Neural crest cell (in vitro differentiated cells): ENCODE measurements around the gene NR3C1. TPM values are rescaled to one million over a fixed set of nuclear protein-coding genes. Genes with fewer than 3 reads are reported as not detected.

Source experiments
- DNase-seq: peaks from one replicate; pipeline ENCODE4 v3.0.0; 2021; ENCODE audit warnings: low read depth, mixed read lengths, low spot score
- H3K27ac Mint-ChIP-seq: one replicate; pipeline ENCODE4 v1.8.0; 2021; ENCODE audit warnings: mild to moderate bottlenecking, mixed read lengths; ENCODE audit not compliant: unreplicated experiment
- H3K27me3 Mint-ChIP-seq: 2 replicates; pipeline ENCODE4 v1.8.0; 2021; ENCODE audit warnings: low read depth, mild to moderate bottlenecking, mixed read lengths
- H3K36me3 Mint-ChIP-seq: 2 replicates; pipeline ENCODE4 v1.8.0; 2021; ENCODE audit warnings: low read depth, mild to moderate bottlenecking, mixed read lengths
- H3K4me1 Mint-ChIP-seq: 2 replicates; pipeline ENCODE4 v1.8.0; 2021; ENCODE audit warnings: mixed read lengths
- H3K4me3 Mint-ChIP-seq: one replicate; pipeline ENCODE4 v1.8.0; 2021; ENCODE audit warnings: mild to moderate bottlenecking, mixed read lengths
- H3K9me3 Mint-ChIP-seq: 2 replicates; pipeline ENCODE4 v1.8.0; 2021; ENCODE audit warnings: mixed read lengths
- CTCF ChIP-seq: fragments of 200-600 bp; sonication (generic); conservative IDR thresholded peaks from 2 replicates; pipeline ENCODE4 v1.5.0; 2021; ENCODE audit warnings: antibody characterized with exemption, mild to moderate bottlenecking
- total RNA-seq: library from RNA; stranded (reverse); gene quantifications from 2 replicates; pipeline ENCODE4 v1.2.1, GENCODE V29; 2021

The NR3C1 gene
- total RNA-seq, 1 donor from 2014 or later, result 1.8 TPM

GRCh38 chr5:143431789-143432188, 28.3 kb upstream of the NR3C1 start:
- Mint-ChIP-seq H3K9me3 (no peaks in the 10 kb centered on the region), H3K27me3 (no peaks in the 10 kb centered on the region), H3K4me3 (no peak overlapping the region), H3K4me1 (peaks cover 9% of the 10 kb centered on the region), H3K36me3 (no peaks in the 10 kb centered on the region), H3K27ac (peak overlapping the region; percentile 52)
- no peak for TF ChIP-seq CTCF
- DNase-seq, result no peak

GRCh38 chr5:143428738-143429420, 25.4 kb upstream of the NR3C1 start:
- DNase-seq, result no peak
- H3K9me3 Mint-ChIP-seq, result no peaks in the 10 kb centered on the region
- no peak overlapping the region for H3K4me3 Mint-ChIP-seq
- no peak overlapping the region for H3K27ac Mint-ChIP-seq
- H3K27me3 Mint-ChIP-seq, result no peaks in the 10 kb centered on the region
- H3K4me1 Mint-ChIP-seq, result no peaks in the 10 kb centered on the region
- no peaks in the 10 kb centered on the region for H3K36me3 Mint-ChIP-seq
- no peak for TF ChIP-seq CTCF

GRCh38 chr5:143428155-143428554, 24.7 kb upstream of the NR3C1 start:
- H3K9me3 Mint-ChIP-seq, result peaks cover 2% of the 10 kb centered on the region
- no peaks in the 10 kb centered on the region for H3K36me3 Mint-ChIP-seq
- no peaks in the 10 kb centered on the region for H3K27me3 Mint-ChIP-seq
- DNase-seq, result no peak
- H3K27ac Mint-ChIP-seq, result no peak overlapping the region
- no peaks in the 10 kb centered on the region for H3K4me1 Mint-ChIP-seq
- H3K4me3 Mint-ChIP-seq, result no peak overlapping the region
- TF ChIP-seq CTCF, result no peak

- Mint-ChIP-seq H3K4me1 (no peaks in the 10 kb centered on the region), H3K4me3 (no peak overlapping the region), H3K9me3 (peaks cover 2% of the 10 kb centered on the region), H3K27ac (no peak overlapping the region), H3K36me3 (no peaks in the 10 kb centered on the region), H3K27me3 (no peaks in the 10 kb centered on the region)
- DNase-seq, result no peak
- TF ChIP-seq CTCF, result no peak
Observed at GRCh38 chr5:143427122-143427735, 23.7 kb upstream of the NR3C1 start.

- no peak for TF ChIP-seq CTCF
- Mint-ChIP-seq H3K27ac (no peak overlapping the region), H3K27me3 (no peaks in the 10 kb centered on the region), H3K4me3 (no peak overlapping the region), H3K36me3 (no peaks in the 10 kb centered on the region), H3K9me3 (peaks cover 2% of the 10 kb centered on the region), H3K4me1 (no peaks in the 10 kb centered on the region)
- no peak for DNase-seq
Observed at GRCh38 chr5:143426437-143426991, 23.0 kb upstream of the NR3C1 start.
